SK-N-SH (cell line): ENCODE results near the gene RPL4. TPM values are rescaled to one million over a fixed set of nuclear protein-coding genes. Genes with fewer than 3 reads are reported as not detected.
A peak's percentile ranks its signal among the peaks of the same experiment; 100 is the strongest.

Experiments
- CTCF ChIA-PET: fragments of 300-600, 350-600 bp; formaldehyde crosslinking; extraction: SDS; loops from one replicate; lab custom pipeline; 2021; lab: Yijun Ruan, JAX
- POLR2A ChIA-PET: fragments of 350-600 bp; sonication (Branson Sonifier 250); formaldehyde crosslinking; extraction: SDS; loops from one replicate; lab custom pipeline; 2020; ENCODE audit warnings: antibody characterized with exemption, inconsistent platforms; lab: Yijun Ruan, JAX
- DNase-seq: peaks from one replicate; pipeline ENCODE4 v3.0.0; 2012
- H2AFZ ChIP-seq: fragments of 200-600 bp; sonication (generic); 2 replicates; pipeline ENCODE4 v1.8.1; 2016; ENCODE audit warnings: antibody characterized with exemption, mild to moderate bottlenecking, low read depth
- H3F3A ChIP-seq: fragments of 200-600 bp; sonication (generic); replicated peaks from 2 replicates; pipeline ENCODE3; 2016; ENCODE audit warnings: antibody characterized with exemption, mild to moderate bottlenecking; ENCODE audit not compliant: insufficient read depth
- H3K27ac ChIP-seq, 2 experiments: fragments of 200-500 bp in 1 of 2; fragments of 200-600 bp in 1 of 2; sonication (Bioruptor generic) in 1 of 2; sonication (generic), shearing (Covaris generic) in 1 of 2; 2 replicates each; pipeline versions ENCODE4 v1.5.1 to v1.6.1; 2014 to 2016; ENCODE audit warnings: low read depth in 2 of 2, inconsistent platforms in 1 of 2, low read length in 1 of 2, mild to moderate bottlenecking in 1 of 2, mixed read lengths in 1 of 2
- H3K27me3 ChIP-seq: fragments of 200-600 bp; sonication (generic), shearing (Covaris generic); 2 replicates; pipeline ENCODE4 v1.6.1; 2016; ENCODE audit warnings: mixed run types; ENCODE audit not compliant: insufficient read depth
- H3K36me3 ChIP-seq, 2 experiments: fragments of 200-500 bp in 1 of 2; fragments of 200-600 bp in 1 of 2; sonication (Bioruptor generic) in 1 of 2; sonication (generic) in 1 of 2; replicated peaks in 1 of 2; 2 replicates each; pipeline versions ENCODE3 to v1.5.1; 2014 to 2016; ENCODE audit warnings: low read length in 1 of 2, mild to moderate bottlenecking in 1 of 2; ENCODE audit not compliant: insufficient read depth in 2 of 2, control insufficient read depth in 1 of 2
- H3K4me1 ChIP-seq, 2 experiments: fragments of 200-500 bp in 1 of 2; fragments of 200-600 bp in 1 of 2; sonication (Bioruptor generic) in 1 of 2; sonication (generic), shearing (Covaris generic) in 1 of 2; 2 replicates each; pipeline versions ENCODE4 v1.5.1 to v1.6.1; 2014 to 2016; ENCODE audit warnings: low read depth in 1 of 2, low read length in 1 of 2, mixed run types in 1 of 2; ENCODE audit not compliant: insufficient read depth in 2 of 2, control insufficient read depth in 1 of 2
- H3K4me2 ChIP-seq: fragments of 200-600 bp; sonication (generic), shearing (Covaris generic); 2 replicates; pipeline ENCODE4 v1.6.1; 2017; ENCODE audit warnings: mixed run types
- H3K4me3 ChIP-seq, 2 experiments: fragments of 200-500 bp in 1 of 2; fragments of 200-600 bp in 1 of 2; sonication (Bioruptor generic) in 1 of 2; sonication (generic), shearing (Covaris generic) in 1 of 2; 2 replicates each; pipeline versions ENCODE4 v1.5.1 to v1.8.1; 2014 to 2016; ENCODE audit warnings: low read depth in 2 of 2, inconsistent platforms in 1 of 2, low read length in 1 of 2, mild to moderate bottlenecking in 1 of 2, mixed read lengths in 1 of 2, moderate library complexity in 1 of 2
- H3K79me2 ChIP-seq: fragments of 200-600 bp; sonication (generic); 2 replicates; pipeline ENCODE4 v1.8.1; 2017; ENCODE audit warnings: mild to moderate bottlenecking; ENCODE audit not compliant: insufficient read depth
- H3K9ac ChIP-seq: fragments of 200-600 bp; sonication (generic); 2 replicates; pipeline ENCODE4 v1.6.1; 2017; ENCODE audit warnings: mixed run types
- H3K9me2 ChIP-seq: fragments of 200-600 bp; sonication (generic); 2 replicates; pipeline ENCODE4 v1.6.1; 2017; ENCODE audit warnings: mixed run types
- H3K9me3 ChIP-seq: fragments of 200-600 bp; sonication (generic); 2 replicates; pipeline ENCODE4 v1.6.1; 2017; ENCODE audit warnings: mixed run types, mild to moderate bottlenecking, moderate library complexity
- H4K20me1 ChIP-seq: fragments of 200-600 bp; sonication (generic); 2 replicates; pipeline ENCODE4 v1.6.1; 2017; ENCODE audit warnings: mild to moderate bottlenecking, mixed run types; ENCODE audit not compliant: insufficient read depth
- CHD2 ChIP-seq: fragments of 150-350 bp; IDR thresholded peaks from 2 replicates; pipeline ENCODE4 v1.6.1; 2018; ENCODE audit warnings: low read length; ENCODE audit not compliant: partially characterized antibody
- EP300 ChIP-seq, 2 experiments: IDR thresholded peaks; 2 replicates each; pipeline versions ENCODE4 v1.4.0 to v1.6.1; 2012; ENCODE audit warnings: borderline replicate concordance in 1 of 2, low read depth in 1 of 2, low read length in 1 of 2
- FOXJ3 ChIP-seq: sonication (generic); formaldehyde crosslinking; IDR thresholded peaks from 2 replicates; pipeline ENCODE4 v1.5.1; 2020; ENCODE audit warnings: mild to moderate bottlenecking, missing genetic modification reagents
- GABPA ChIP-seq: IDR thresholded peaks from 2 replicates; pipeline ENCODE4 v1.4.0; 2012; ENCODE audit warnings: low read depth, mild to moderate bottlenecking
- GATA2 ChIP-seq: sonication (generic); formaldehyde crosslinking; IDR thresholded peaks from 2 replicates; pipeline ENCODE4 v1.5.0; 2020; ENCODE audit warnings: mild to moderate bottlenecking, missing genetic modification reagents
- MEF2A ChIP-seq: IDR thresholded peaks from 2 replicates; pipeline ENCODE4 v1.4.0; 2012; ENCODE audit warnings: low read depth, borderline replicate concordance
- NRF1 ChIP-seq: IDR thresholded peaks from 2 replicates; pipeline ENCODE4 v1.6.1; 2012; ENCODE audit warnings: low read depth, mild to moderate bottlenecking, low read length
- POLR2AphosphoS5 ChIP-seq: IDR thresholded peaks from 2 replicates; pipeline ENCODE4 v1.6.1; 2012; ENCODE audit warnings: low read depth, low read length
- RCOR1 ChIP-seq: fragments of 150-350 bp; IDR thresholded peaks from 2 replicates; pipeline ENCODE4 v1.6.1; 2017; ENCODE audit warnings: antibody characterized with exemption, low read length
- RFX5 ChIP-seq: IDR thresholded peaks from 2 replicates; pipeline ENCODE4 v1.6.1; 2012; ENCODE audit warnings: mild to moderate bottlenecking, improper control_type of control experiment, low read length
- RXRA ChIP-seq: IDR thresholded peaks from 2 replicates; pipeline ENCODE4 v1.4.0; 2012; ENCODE audit warnings: low read depth, mild to moderate bottlenecking, borderline replicate concordance
- TEAD4 ChIP-seq: IDR thresholded peaks from 2 replicates; pipeline ENCODE4 v1.4.0; 2012; ENCODE audit warnings: mild to moderate bottlenecking, borderline replicate concordance; ENCODE audit not compliant: insufficient read depth
- USF2 ChIP-seq: fragments of 150-350 bp; IDR thresholded peaks from 2 replicates; pipeline ENCODE4 v1.6.1; 2017; ENCODE audit warnings: antibody characterized with exemption, low read length, low read depth, borderline replicate concordance
- YY1 ChIP-seq: IDR thresholded peaks from 2 replicates; pipeline ENCODE4 v1.4.0; 2012; ENCODE audit warnings: low read depth, mild to moderate bottlenecking
- ZBTB33 ChIP-seq: IDR thresholded peaks from 2 replicates; pipeline ENCODE4 v1.4.0; 2012; ENCODE audit warnings: low read depth, borderline replicate concordance
- WGBS: methylation state at CpG from one replicate; pipeline ENCODE4 v1.1.6; 2017; ENCODE audit warnings: low lambda C conversion rate; 5-methylcytosine and 5-hydroxymethylcytosine counted together
- polyA plus RNA-seq, 3 experiments: library from polyadenylated mRNA; depleted of rRNA; stranded (reverse); fragments of >200 nt; gene quantifications; 2 replicates each; pipeline ENCODE4 v1.2.3, GENCODE V29; 2012
- TF ChIP-seq, protein P1 (sequence below): IDR thresholded peaks from 2 replicates; pipeline ENCODE4 v1.6.1; 2012; ENCODE audit warnings: mild to moderate bottlenecking, low read depth, low read length, moderate library complexity
- TF ChIP-seq, protein P2 (sequence below): fragments of 200-600 bp; sonication (generic); IDR thresholded peaks from 2 replicates; pipeline ENCODE4 v1.6.1; 2017; ENCODE audit warnings: antibody characterized with exemption, mild to moderate bottlenecking, moderate library complexity
- TF ChIP-seq, protein P3 (sequence below): IDR thresholded peaks from 2 replicates; pipeline ENCODE4 v1.4.0; 2012; ENCODE audit warnings: low read depth, borderline replicate concordance

RPL4 gene
- polyA plus RNA-seq, 1 of the 3 experiments (the other 2 are of a cell fraction): 3,177 TPM

GRCh38 chr15:66496951-66497501, 7.6 kb downstream of the RPL4 start:
- H3F3A ChIP-seq: peaks cover 47% of the 10 kb centered on the region
- peak overlapping the region; percentile 91 to 97 for H3K4me3 ChIP-seq
- peaks cover 43% of the 10 kb centered on the region for H3K79me2 ChIP-seq
- H3K9ac ChIP-seq: peak overlapping the region; percentile 84
- TF ChIP-seq RFX5 (no peak), ZBTB33 (no peak), EP300 (IDR thresholded peaks at IDR 0.05; ENCODE audit: borderline replicate concordance in 1 of 2, low read depth in 1 of 2, low read length in 1 of 2) (no peak), FOXJ3 (CRISPR knock-in tag) (no peak), CHD2 (no peak), GABPA (no peak), YY1 (no peak), RXRA (no peak), MEF2A (no peak), NRF1 (no peak), USF2 (no peak), TEAD4 (no peak), GATA2 (no peak), RCOR1 (no peak), POLR2AphosphoS5 (no peak)
- TF ChIP-seq, protein P1, sequence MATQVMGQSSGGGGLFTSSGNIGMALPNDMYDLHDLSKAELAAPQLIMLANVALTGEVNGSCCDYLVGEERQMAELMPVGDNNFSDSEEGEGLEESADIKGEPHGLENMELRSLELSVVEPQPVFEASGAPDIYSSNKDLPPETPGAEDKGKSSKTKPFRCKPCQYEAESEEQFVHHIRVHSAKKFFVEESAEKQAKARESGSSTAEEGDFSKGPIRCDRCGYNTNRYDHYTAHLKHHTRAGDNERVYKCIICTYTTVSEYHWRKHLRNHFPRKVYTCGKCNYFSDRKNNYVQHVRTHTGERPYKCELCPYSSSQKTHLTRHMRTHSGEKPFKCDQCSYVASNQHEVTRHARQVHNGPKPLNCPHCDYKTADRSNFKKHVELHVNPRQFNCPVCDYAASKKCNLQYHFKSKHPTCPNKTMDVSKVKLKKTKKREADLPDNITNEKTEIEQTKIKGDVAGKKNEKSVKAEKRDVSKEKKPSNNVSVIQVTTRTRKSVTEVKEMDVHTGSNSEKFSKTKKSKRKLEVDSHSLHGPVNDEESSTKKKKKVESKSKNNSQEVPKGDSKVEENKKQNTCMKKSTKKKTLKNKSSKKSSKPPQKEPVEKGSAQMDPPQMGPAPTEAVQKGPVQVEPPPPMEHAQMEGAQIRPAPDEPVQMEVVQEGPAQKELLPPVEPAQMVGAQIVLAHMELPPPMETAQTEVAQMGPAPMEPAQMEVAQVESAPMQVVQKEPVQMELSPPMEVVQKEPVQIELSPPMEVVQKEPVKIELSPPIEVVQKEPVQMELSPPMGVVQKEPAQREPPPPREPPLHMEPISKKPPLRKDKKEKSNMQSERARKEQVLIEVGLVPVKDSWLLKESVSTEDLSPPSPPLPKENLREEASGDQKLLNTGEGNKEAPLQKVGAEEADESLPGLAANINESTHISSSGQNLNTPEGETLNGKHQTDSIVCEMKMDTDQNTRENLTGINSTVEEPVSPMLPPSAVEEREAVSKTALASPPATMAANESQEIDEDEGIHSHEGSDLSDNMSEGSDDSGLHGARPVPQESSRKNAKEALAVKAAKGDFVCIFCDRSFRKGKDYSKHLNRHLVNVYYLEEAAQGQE: no peak
- TF ChIP-seq, protein P2, sequence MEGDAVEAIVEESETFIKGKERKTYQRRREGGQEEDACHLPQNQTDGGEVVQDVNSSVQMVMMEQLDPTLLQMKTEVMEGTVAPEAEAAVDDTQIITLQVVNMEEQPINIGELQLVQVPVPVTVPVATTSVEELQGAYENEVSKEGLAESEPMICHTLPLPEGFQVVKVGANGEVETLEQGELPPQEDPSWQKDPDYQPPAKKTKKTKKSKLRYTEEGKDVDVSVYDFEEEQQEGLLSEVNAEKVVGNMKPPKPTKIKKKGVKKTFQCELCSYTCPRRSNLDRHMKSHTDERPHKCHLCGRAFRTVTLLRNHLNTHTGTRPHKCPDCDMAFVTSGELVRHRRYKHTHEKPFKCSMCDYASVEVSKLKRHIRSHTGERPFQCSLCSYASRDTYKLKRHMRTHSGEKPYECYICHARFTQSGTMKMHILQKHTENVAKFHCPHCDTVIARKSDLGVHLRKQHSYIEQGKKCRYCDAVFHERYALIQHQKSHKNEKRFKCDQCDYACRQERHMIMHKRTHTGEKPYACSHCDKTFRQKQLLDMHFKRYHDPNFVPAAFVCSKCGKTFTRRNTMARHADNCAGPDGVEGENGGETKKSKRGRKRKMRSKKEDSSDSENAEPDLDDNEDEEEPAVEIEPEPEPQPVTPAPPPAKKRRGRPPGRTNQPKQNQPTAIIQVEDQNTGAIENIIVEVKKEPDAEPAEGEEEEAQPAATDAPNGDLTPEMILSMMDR: no peak
- TF ChIP-seq, protein P3, sequence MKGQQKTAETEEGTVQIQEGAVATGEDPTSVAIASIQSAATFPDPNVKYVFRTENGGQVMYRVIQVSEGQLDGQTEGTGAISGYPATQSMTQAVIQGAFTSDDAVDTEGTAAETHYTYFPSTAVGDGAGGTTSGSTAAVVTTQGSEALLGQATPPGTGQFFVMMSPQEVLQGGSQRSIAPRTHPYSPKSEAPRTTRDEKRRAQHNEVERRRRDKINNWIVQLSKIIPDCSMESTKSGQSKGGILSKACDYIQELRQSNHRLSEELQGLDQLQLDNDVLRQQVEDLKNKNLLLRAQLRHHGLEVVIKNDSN: no peak
- H3K36me3 ChIP-seq: peaks cover 66 to 76% of the 10 kb centered on the region in 2 experiments
- no peak for DNase-seq
- WGBS: 15% methylated on average over 17 of the region's 17 CpGs
- H3K27ac ChIP-seq: peak overlapping the region; percentile 65 to 66
- H2AFZ ChIP-seq: peak overlapping the region; percentile 88
- no peaks in the 10 kb centered on the region for H3K9me3 ChIP-seq
- POLR2A ChIA-PET: interaction anchor here (1.3 to 3.7 kb wide), 4 partner anchors 9 to 110 kb away, joined by 3 to 21 read pairs (median 5); partner anchors contain the start of gene MAP2K1
- no peaks in the 10 kb centered on the region for H3K9me2 ChIP-seq
- no peaks in the 10 kb centered on the region for H3K27me3 ChIP-seq
- peak overlapping the region; percentile 95 for H3K4me2 ChIP-seq
- peaks cover 41% of the 10 kb centered on the region for H4K20me1 ChIP-seq
- CTCF ChIA-PET: interaction anchor here (0.6 to 5.7 kb wide), 28 partner anchors 8 to 627 kb away, joined by 3 to 51 read pairs (median 4); partner anchors contain the start of genes DIS3L, MAP2K1, RPL4 and TIPIN
- H3K4me1 ChIP-seq: peaks cover 0 to 10% of the 10 kb centered on the region in 2 experiments; a peak in 2 of 4 replicates
